DOHH2 (cell line): ENCODE measurements around the gene SLC1A5.

Experiments
- CTCF ChIP-seq: fragments of 200-600 bp; sonication (generic); IDR thresholded peaks from one replicate; pipeline ENCODE4 v1.5.1; 2014; ENCODE audit warnings: antibody characterized with exemption, mild to moderate bottlenecking, low read depth, low read length; ENCODE audit not compliant: poor library complexity, severe bottlenecking
- EZH2phosphoT487 ChIP-seq: fragments of 200-600 bp; sonication (generic); IDR thresholded peaks from 2 replicates; pipeline ENCODE4 v1.6.1; 2017; ENCODE audit warnings: borderline replicate concordance, mild to moderate bottlenecking, antibody characterized with exemption, low read length, moderate library complexity, mixed read lengths

- TF ChIP-seq EZH2phosphoT487 (no peak), CTCF (no peak)
Measured at GRCh38 chr19:46806656-46807055, 18.3 kb upstream of the SLC1A5 start.
